OCI-LY1 (cell line): ENCODE data around the gene BPIFA2.

ENCODE experiments used
- EZH2 ChIP-seq: fragments of 200-600 bp; sonication (generic), shearing (Covaris generic); IDR thresholded peaks from 2 replicates; pipeline ENCODE4 v1.8.0; 2017; ENCODE audit warnings: borderline replicate concordance, mixed run types, mild to moderate bottlenecking, antibody characterized with exemption, low read length, moderate library complexity, mixed read lengths
- TF ChIP-seq, protein P1 (sequence below): fragments of 200-600 bp; sonication (generic), shearing (Covaris generic); IDR thresholded peaks from 2 replicates; pipeline ENCODE4 v1.5.1; 2017; ENCODE audit warnings: mild to moderate bottlenecking, antibody characterized with exemption, low read length, moderate library complexity, mixed read lengths

DNA sequence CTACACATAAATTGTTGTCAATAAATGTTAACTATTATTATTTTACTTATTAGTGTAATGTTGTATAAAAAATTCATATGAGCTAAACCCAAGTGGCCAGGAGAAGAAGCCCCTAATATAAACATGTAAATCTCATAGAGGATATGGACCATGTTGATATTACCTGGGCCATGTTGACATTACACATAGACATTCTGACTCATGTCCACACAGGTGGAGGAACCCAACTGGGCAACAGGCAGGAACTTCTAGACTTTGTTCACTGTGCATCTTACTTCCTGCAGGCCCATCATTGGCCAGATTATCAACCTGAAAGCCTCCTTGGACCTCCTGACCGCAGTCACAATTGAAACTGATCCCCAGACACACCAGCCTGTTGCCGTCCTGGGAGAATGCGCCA lies 7.2 kb downstream of the BPIFA2 start:
- TF ChIP-seq, protein P1, sequence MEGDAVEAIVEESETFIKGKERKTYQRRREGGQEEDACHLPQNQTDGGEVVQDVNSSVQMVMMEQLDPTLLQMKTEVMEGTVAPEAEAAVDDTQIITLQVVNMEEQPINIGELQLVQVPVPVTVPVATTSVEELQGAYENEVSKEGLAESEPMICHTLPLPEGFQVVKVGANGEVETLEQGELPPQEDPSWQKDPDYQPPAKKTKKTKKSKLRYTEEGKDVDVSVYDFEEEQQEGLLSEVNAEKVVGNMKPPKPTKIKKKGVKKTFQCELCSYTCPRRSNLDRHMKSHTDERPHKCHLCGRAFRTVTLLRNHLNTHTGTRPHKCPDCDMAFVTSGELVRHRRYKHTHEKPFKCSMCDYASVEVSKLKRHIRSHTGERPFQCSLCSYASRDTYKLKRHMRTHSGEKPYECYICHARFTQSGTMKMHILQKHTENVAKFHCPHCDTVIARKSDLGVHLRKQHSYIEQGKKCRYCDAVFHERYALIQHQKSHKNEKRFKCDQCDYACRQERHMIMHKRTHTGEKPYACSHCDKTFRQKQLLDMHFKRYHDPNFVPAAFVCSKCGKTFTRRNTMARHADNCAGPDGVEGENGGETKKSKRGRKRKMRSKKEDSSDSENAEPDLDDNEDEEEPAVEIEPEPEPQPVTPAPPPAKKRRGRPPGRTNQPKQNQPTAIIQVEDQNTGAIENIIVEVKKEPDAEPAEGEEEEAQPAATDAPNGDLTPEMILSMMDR = no peak
- no peak for TF ChIP-seq EZH2
